ENCODE data around the gene ECEL1.

- TF ChIP-seq CTCF (IDR thresholded peaks at IDR 0.05) (no peak), POLR2A (IDR thresholded peaks at IDR 0.05) (no peak)
These were observed 27.5 kb downstream of the ECEL1 start for GRCh38 chr2:232460171-232460570.

Measured in right lobe of liver (tissue), 4 donors.